HepG2 (cell line): ENCODE results near the gene IDUA. TPM values are rescaled to one million over a fixed set of nuclear protein-coding genes. Genes with fewer than 3 reads are reported as not detected.

ENCODE experiments used
- CREB3 ChIP-seq: sonication (generic); formaldehyde crosslinking; IDR thresholded peaks from 2 replicates; pipeline ENCODE4 v1.5.0; 2020; ENCODE audit warnings: missing genetic modification reagents
- CSRNP1 ChIP-seq: sonication (generic); formaldehyde crosslinking; IDR thresholded peaks from 2 replicates; pipeline ENCODE4 v1.8.1; 2023; ENCODE audit warnings: mild to moderate bottlenecking, missing genetic modification reagents
- LBX2 ChIP-seq: sonication (generic); formaldehyde crosslinking; IDR thresholded peaks from 2 replicates; pipeline ENCODE4 v1.5.0; 2020; ENCODE audit warnings: missing genetic modification reagents, mild to moderate bottlenecking, borderline replicate concordance
- MTA1 ChIP-seq: sonication (generic); formaldehyde crosslinking; IDR thresholded peaks from 2 replicates; pipeline ENCODE4 v1.4.0; 2020; ENCODE audit warnings: missing genetic modification reagents, mild to moderate bottlenecking, borderline replicate concordance
- MYPOP ChIP-seq: sonication (generic); formaldehyde crosslinking; IDR thresholded peaks from 2 replicates; pipeline ENCODE4 v1.8.1; 2023; ENCODE audit warnings: mild to moderate bottlenecking, moderate library complexity, missing genetic modification reagents
- NONO ChIP-seq, 2 experiments: fragments of 450-650 bp in 1 of 2; sonication (generic) in 1 of 2; formaldehyde crosslinking in 1 of 2; IDR thresholded peaks in 1 of 2; conservative IDR thresholded peaks in 1 of 2; 2 replicates each; pipeline versions ENCODE4 v1.6.1 to v1.8.0; 2017 to 2022; ENCODE audit warnings: mild to moderate bottlenecking in 1 of 2, missing genetic modification reagents in 1 of 2, moderate library complexity in 1 of 2
- PATZ1 ChIP-seq: sonication (generic); formaldehyde crosslinking; IDR thresholded peaks from 2 replicates; pipeline ENCODE4 v1.4.0; 2020; ENCODE audit warnings: missing genetic modification reagents
- RAD21 ChIP-seq: fragments of 450-650 bp; formaldehyde crosslinking; IDR thresholded peaks from 2 replicates; pipeline ENCODE4 v1.5.0; 2020; ENCODE audit warnings: mild to moderate bottlenecking
- RBFOX2 ChIP-seq: fragments of 200-400 bp; formaldehyde crosslinking; IDR thresholded peaks from 2 replicates; pipeline ENCODE4 v1.6.1; 2017; ENCODE audit warnings: low read depth, mild to moderate bottlenecking, low read length
- SAFB2 ChIP-seq: sonication (generic); formaldehyde crosslinking; IDR thresholded peaks from 2 replicates; pipeline ENCODE4 v1.5.1; 2020; ENCODE audit warnings: missing genetic modification reagents, low read depth, mild to moderate bottlenecking, borderline replicate concordance
- TRIM22 ChIP-seq: fragments of 450-650 bp; IDR thresholded peaks from 2 replicates; pipeline ENCODE4 v1.6.1; 2017
- YY1 ChIP-seq: IDR thresholded peaks from 2 replicates; pipeline ENCODE4 v1.6.1; 2011; ENCODE audit warnings: low read length, low read depth, moderate library complexity, mild to moderate bottlenecking; ENCODE audit not compliant: insufficient read depth, insufficient replicate concordance
- ZGPAT ChIP-seq: IDR thresholded peaks from 2 replicates; pipeline ENCODE4 v1.6.1; 2016; ENCODE audit warnings: mild to moderate bottlenecking
- ZNF614 ChIP-seq: IDR thresholded peaks from 2 replicates; pipeline ENCODE4 v1.6.1; 2018; ENCODE audit warnings: missing biosample characterization, missing genetic modification reagents, inconsistent platforms, borderline replicate concordance
- polyA plus RNA-seq, 8 experiments: library from polyadenylated mRNA; depleted of rRNA in 3 of 8; stranded (reverse) in 7 of 8; unstranded in 1 of 8; fragments of >200 nt; fragmentation: Illumina TruSeq in 4 of 8; extraction: Trizol in 4 of 8; gene quantifications; 2 replicates each; pipeline versions ENCODE4 v1.2.1 to v1.2.3, GENCODE V29; 2011 to 2016; ENCODE audit warnings: low read depth in 4 of 8, missing spikeins in 1 of 8, mixed read lengths in 1 of 8; ENCODE audit not compliant: insufficient read depth in 1 of 8
- total RNA-seq, 5 experiments: library from RNA; depleted of rRNA; stranded (reverse); fragments of >200 nt; fragmentation: Illumina TruSeq; extraction: Trizol; gene quantifications; 2 replicates each; pipeline ENCODE4 v1.2.3, GENCODE V29; 2016; ENCODE audit warnings: low read depth in 1 of 5

The IDUA gene
- total and polyA plus RNA-seq, 2 of the 13 experiments (the other 11 are each of a cell fraction or from before 2014, with no cell fraction given), result 0.77 to 1.0 TPM

GRCh38 chr4:1009542-1010394 lies 22.9 kb downstream of the IDUA start (continued):
- TF ChIP-seq ZGPAT, result peak; percentile 32; the same call in 1 of the 2 replicates
- TF ChIP-seq CSRNP1 (CRISPR knock-in tag), result 0 out of 2 replicates have a peak, but pooled peaks have one; percentile 62
- peak; percentile 78; the same call in 1 of the 2 replicates for TF ChIP-seq CREB3 (CRISPR knock-in tag)
- peak; percentile 18 for TF ChIP-seq YY1
- TF ChIP-seq TRIM22, result no peak
- TF ChIP-seq MYPOP (CRISPR knock-in tag), result peak; percentile 59; the same call in 1 of the 2 replicates
- TF ChIP-seq RBFOX2, result no peak
- TF ChIP-seq ZNF614 (CRISPR knock-in tag), result peak; percentile 5; the same call in 1 of the 2 replicates
- 0 out of 2 replicates have a peak, but pooled peaks have one; percentile 27 for TF ChIP-seq RAD21
- peak; percentile 35; the same call in 1 of the 2 replicates for TF ChIP-seq PATZ1
- 0 out of 2 replicates have a peak, but pooled peaks have one; percentile 26 for TF ChIP-seq SAFB2 (CRISPR knock-in tag)
- no peak for TF ChIP-seq NONO (IDR thresholded peaks at IDR 0.05)
- TF ChIP-seq NONO (CRISPR knock-in tag; conservative IDR thresholded peaks at IDR 0.05), result no peak
- TF ChIP-seq MTA1, result no peak
- TF ChIP-seq LBX2 (CRISPR knock-in tag), result no peak
